Measurements from ENCODE around the gene HECTD1. TPM values are rescaled to one million over a fixed set of nuclear protein-coding genes. Genes with fewer than 3 reads are reported as not detected.

Gene HECTD1
- total RNA-seq, 1 donor from 2014 or later, result 110 TPM

DNA sequence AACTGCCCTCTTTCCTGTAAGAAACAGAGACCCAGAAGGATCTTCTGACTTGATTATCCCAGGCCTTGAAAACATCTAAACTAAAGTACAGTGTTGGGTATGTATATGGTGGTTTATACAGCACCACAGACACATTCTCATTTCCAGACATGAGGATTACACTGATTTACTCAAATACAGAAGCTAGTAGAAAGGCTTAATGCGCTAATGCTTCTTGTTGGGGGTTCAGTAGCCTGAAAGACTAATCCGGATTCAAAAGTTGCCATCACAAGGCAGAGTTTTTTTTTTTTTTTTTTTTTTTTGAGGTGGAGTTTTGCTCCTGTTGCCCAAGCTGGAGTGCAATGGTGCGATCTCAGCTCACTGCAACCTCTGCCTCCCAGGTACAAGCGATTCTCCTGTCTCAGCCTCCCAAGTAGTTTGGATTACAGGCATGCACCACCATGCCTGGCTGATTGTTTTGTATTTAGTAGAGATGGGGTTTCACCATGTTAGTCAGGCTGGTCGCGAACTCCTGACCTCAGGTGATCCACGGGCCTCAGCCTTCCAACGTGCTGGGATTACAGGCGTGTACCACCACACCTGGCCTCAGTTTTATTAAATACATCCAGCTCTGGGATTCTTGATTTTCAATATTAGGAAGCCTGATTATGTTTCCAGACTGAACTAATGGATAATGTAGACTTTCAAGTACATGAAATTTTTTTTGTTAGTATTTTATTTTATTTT, 46.3 kb upstream of the HECTD1 start:
- no peak overlapping the region for H3K4me3 Mint-ChIP-seq (ENCODE audit: unreplicated experiment)

DNA sequence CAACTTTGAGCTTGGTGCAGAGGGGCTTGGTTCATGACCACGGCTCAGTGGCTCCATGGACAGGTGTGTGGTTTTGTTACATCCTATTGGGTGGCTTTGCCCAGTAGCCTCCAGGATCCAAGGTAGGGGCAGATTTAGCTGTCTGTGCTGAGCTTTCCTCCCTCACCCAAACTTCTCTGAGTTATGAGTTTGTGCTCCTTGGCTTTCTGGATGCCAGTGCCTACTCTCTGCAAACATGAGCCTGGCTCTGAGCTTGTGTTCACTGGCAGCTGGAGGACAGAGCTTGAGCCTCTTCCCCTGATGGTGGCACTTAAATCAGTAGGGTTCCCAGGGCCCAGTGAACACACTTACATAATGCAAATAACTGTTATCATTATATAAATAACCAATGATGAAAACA, 45.3 kb upstream of the HECTD1 start:
- H2AFZ ChIP-seq (ENCODE audit: low read depth, low read length), result no peak overlapping the region
- no peaks in the 10 kb centered on the region for H3K79me2 ChIP-seq (ENCODE audit: insufficient read depth, low read length)
- H3K27me3 Mint-ChIP-seq (ENCODE audit: low read depth, unreplicated experiment), result peaks cover 9% of the 10 kb centered on the region
- H3K36me3 ChIP-seq (ENCODE audit: insufficient read depth, low read length), result no peaks in the 10 kb centered on the region
- H4K20me1 ChIP-seq (ENCODE audit: insufficient read depth, low read length), result no peaks in the 10 kb centered on the region
- H3K9me3 ChIP-seq (ENCODE audit: insufficient read depth, low read depth, low read length), result no peaks in the 10 kb centered on the region
- no peak overlapping the region for H3K9ac ChIP-seq (ENCODE audit: low read length)
- H3K4me2 ChIP-seq (ENCODE audit: low read length), result no peak overlapping the region
- H3K4me1 ChIP-seq (ENCODE audit: insufficient read depth, low read length), result no peaks in the 10 kb centered on the region
- H3K36me3 Mint-ChIP-seq (ENCODE audit: low read depth, unreplicated experiment), result no peaks in the 10 kb centered on the region
- peaks cover 4% of the 10 kb centered on the region for H3K9me3 Mint-ChIP-seq (ENCODE audit: unreplicated experiment)
- no peak overlapping the region for H3K4me3 Mint-ChIP-seq (ENCODE audit: unreplicated experiment)
- no peaks in the 10 kb centered on the region for H3K27me3 ChIP-seq (ENCODE audit: insufficient read depth, low read length)
- H3K4me1 Mint-ChIP-seq (ENCODE audit: low read depth, unreplicated experiment), result no peaks in the 10 kb centered on the region
- H3K27ac Mint-ChIP-seq (ENCODE audit: unreplicated experiment), result no peak overlapping the region
- no peak overlapping the region for H3K4me3 ChIP-seq (ENCODE audit: insufficient read depth, low read depth, low read length)
- no peak overlapping the region for H3K27ac ChIP-seq (ENCODE audit: low read depth, low read length)
- FAIRE-seq, result no peak
- DNase-seq (ENCODE audit: low read depth), result no peak
- TF ChIP-seq EZH2 (IDR thresholded peaks at IDR 0.05; ENCODE audit: insufficient read depth, low read length), result no peak
- TF ChIP-seq, protein P1, sequence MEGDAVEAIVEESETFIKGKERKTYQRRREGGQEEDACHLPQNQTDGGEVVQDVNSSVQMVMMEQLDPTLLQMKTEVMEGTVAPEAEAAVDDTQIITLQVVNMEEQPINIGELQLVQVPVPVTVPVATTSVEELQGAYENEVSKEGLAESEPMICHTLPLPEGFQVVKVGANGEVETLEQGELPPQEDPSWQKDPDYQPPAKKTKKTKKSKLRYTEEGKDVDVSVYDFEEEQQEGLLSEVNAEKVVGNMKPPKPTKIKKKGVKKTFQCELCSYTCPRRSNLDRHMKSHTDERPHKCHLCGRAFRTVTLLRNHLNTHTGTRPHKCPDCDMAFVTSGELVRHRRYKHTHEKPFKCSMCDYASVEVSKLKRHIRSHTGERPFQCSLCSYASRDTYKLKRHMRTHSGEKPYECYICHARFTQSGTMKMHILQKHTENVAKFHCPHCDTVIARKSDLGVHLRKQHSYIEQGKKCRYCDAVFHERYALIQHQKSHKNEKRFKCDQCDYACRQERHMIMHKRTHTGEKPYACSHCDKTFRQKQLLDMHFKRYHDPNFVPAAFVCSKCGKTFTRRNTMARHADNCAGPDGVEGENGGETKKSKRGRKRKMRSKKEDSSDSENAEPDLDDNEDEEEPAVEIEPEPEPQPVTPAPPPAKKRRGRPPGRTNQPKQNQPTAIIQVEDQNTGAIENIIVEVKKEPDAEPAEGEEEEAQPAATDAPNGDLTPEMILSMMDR (IDR thresholded peaks at IDR 0.05; ENCODE audit: insufficient read depth, low read depth, low read length), result no peak

More for the DNA sequence above, 46.3 kb upstream of the HECTD1 start:
- H3K79me2 ChIP-seq (ENCODE audit: insufficient read depth, low read length), result no peaks in the 10 kb centered on the region
- no peaks in the 10 kb centered on the region for H3K36me3 ChIP-seq (ENCODE audit: insufficient read depth, low read length)
- H3K4me1 ChIP-seq (ENCODE audit: insufficient read depth, low read length), result no peaks in the 10 kb centered on the region
- H3K9me3 Mint-ChIP-seq (ENCODE audit: unreplicated experiment), result no peaks in the 10 kb centered on the region
- no peaks in the 10 kb centered on the region for H4K20me1 ChIP-seq (ENCODE audit: insufficient read depth, low read length)
- no peak for TF ChIP-seq EZH2 (IDR thresholded peaks at IDR 0.05; ENCODE audit: insufficient read depth, low read length)
- TF ChIP-seq, protein P1 (IDR thresholded peaks at IDR 0.05; ENCODE audit: insufficient read depth, low read depth, low read length), result no peak
- H3K4me1 Mint-ChIP-seq (ENCODE audit: low read depth, unreplicated experiment), result no peaks in the 10 kb centered on the region
- H3K27ac Mint-ChIP-seq (ENCODE audit: unreplicated experiment), result no peak overlapping the region
- H2AFZ ChIP-seq (ENCODE audit: low read depth, low read length), result no peak overlapping the region
- no peak for DNase-seq (ENCODE audit: low read depth)
- H3K36me3 Mint-ChIP-seq (ENCODE audit: low read depth, unreplicated experiment), result no peaks in the 10 kb centered on the region
- no peaks in the 10 kb centered on the region for H3K27me3 ChIP-seq (ENCODE audit: insufficient read depth, low read length)
- H3K4me3 ChIP-seq (ENCODE audit: insufficient read depth, low read depth, low read length), result no peak overlapping the region
- H3K27ac ChIP-seq (ENCODE audit: low read depth, low read length), result no peak overlapping the region
- peaks cover 6% of the 10 kb centered on the region for H3K27me3 Mint-ChIP-seq (ENCODE audit: low read depth, unreplicated experiment)
- H3K4me2 ChIP-seq (ENCODE audit: low read length), result no peak overlapping the region
- FAIRE-seq, result no peak
- no peaks in the 10 kb centered on the region for H3K9me3 ChIP-seq (ENCODE audit: insufficient read depth, low read depth, low read length)
- no peak overlapping the region for H3K9ac ChIP-seq (ENCODE audit: low read length)
